ENCODE measurements around the gene TBC1D14. TPM values are rescaled to one million over a fixed set of nuclear protein-coding genes. Genes with fewer than 3 reads are reported as not detected.

The TBC1D14 gene
- total and polyA plus RNA-seq, 2 of the 8 experiments (the other 6 are each of a cell fraction or from before 2014, with no cell fraction given) = 45.6 to 48.2 TPM

DNA sequence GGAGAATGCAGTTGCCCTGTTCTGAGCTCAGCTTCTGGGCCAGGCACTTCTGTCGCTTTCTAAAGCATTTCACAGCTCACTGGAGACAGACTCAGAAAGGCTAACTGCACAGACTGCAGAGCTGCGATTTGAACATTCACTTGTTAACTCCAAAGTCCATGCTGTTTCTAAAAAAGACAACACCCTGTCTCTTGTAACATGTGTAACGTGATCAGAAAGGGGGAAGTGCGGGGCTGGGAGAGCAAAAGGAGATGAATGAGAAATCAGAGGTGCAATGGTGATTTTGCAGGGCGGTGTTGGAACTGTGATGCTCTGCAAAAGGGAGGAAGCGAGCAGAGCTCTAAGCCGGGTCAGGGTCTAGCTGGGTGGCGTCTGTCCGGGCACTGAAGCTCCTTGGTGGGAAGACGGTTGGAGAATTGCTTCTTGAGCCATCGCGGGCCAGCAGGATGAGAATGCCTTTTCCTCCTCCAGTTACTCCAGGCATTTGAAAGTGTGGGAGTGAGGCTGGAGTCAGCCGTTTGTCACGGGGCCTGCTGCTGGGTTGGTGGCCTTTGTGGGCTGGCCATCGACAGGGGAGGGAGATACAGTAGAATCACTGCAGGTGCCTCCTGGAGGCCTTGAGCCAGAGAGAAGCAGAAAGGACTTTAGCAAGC is 20.3 kb downstream of the TBC1D14 start:
- Histone ChIP-seq H3K27me3 (replicated peaks in 1 of 4; ENCODE audit: control insufficient read depth in 3 of 4, extremely low read depth in 1 of 4, insufficient read depth in 3 of 4, low read length in 3 of 4) (no peaks in the 10 kb centered on the region), H3K4me2 (ENCODE audit: insufficient read depth in 1 of 2, low read depth in 2 of 2, low read length in 2 of 2) (no peak overlapping the region; a peak in 1 of 4 replicates), H3K14ac (ENCODE audit: insufficient read length) (no peak overlapping the region), H2BK5ac (ENCODE audit: low read depth, low read length) (no peak overlapping the region), H4K20me1 (replicated peaks in 1 of 2; ENCODE audit: control insufficient read depth in 1 of 2, insufficient read depth in 2 of 2, low read length in 2 of 2) (peaks cover 3 to 26% of the 10 kb centered on the region in 2 experiments), H3K27ac (ENCODE audit: low read depth, low read length) (no peak overlapping the region), H4K91ac (replicated peaks; ENCODE audit: insufficient read length, low read length) (no peak overlapping the region), H3K23ac (ENCODE audit: insufficient read length) (no peak overlapping the region), H3K18ac (ENCODE audit: extremely low read depth, low read length) (no peak overlapping the region), H3K4me3 (ENCODE audit: extremely low read depth in 1 of 4, insufficient read depth in 2 of 4, low read depth in 3 of 4, low read length in 4 of 4) (no peak overlapping the region), H2AFZ (ENCODE audit: low read length) (no peak overlapping the region), H2BK120ac (replicated peaks; ENCODE audit: low read depth, low read length) (no peak overlapping the region), H3K9me3 (ENCODE audit: insufficient read depth in 2 of 2, low read depth in 1 of 2, low read length in 1 of 2) (no peaks in the 10 kb centered on the region), H4K8ac (ENCODE audit: extremely low read depth, insufficient read depth, low read length) (no peak overlapping the region), H4K5ac (ENCODE audit: insufficient read length, low read depth, low read length) (no peak overlapping the region), H2BK12ac (ENCODE audit: low read depth, low read length) (no peak overlapping the region), H3K36me3 (ENCODE audit: control insufficient read depth in 2 of 4, insufficient read depth in 4 of 4, low read length in 3 of 4) (0 out of 8 replicates have a peak, but pooled peaks cover 0 to 3% (median 0%) of the 10 kb centered on the region in 4 experiments), H2BK20ac (ENCODE audit: low read length) (no peak overlapping the region), H3K79me1 (ENCODE audit: low read depth, low read length) (peaks cover 18% of the 10 kb centered on the region), H3K4me1 (replicated peaks in 1 of 4; ENCODE audit: control insufficient read depth in 3 of 4, insufficient read depth in 4 of 4, low read length in 3 of 4) (peaks cover 0 to 9% (median 3%) of the 10 kb centered on the region in 4 experiments; a peak in 6 of 7 replicates), H2BK15ac (ENCODE audit: low read length) (no peak overlapping the region), H3K9ac (replicated peaks in 1 of 4; ENCODE audit: extremely low read depth in 1 of 4, low read depth in 3 of 4, low read length in 3 of 4) (no peak overlapping the region; a peak in 1 of 7 replicates), H3K56ac (replicated peaks; ENCODE audit: insufficient read length, low read depth, low read length) (no peak overlapping the region), H3K23me2 (ENCODE audit: low read depth, low read length) (no peaks in the 10 kb centered on the region), H3K4ac (replicated peaks; ENCODE audit: insufficient read length, low read depth, low read length) (no peak overlapping the region), H2AK5ac (ENCODE audit: low read depth, low read length) (no peak overlapping the region), H3K79me2 (ENCODE audit: control insufficient read depth in 1 of 2, insufficient read depth in 2 of 2, low read length in 2 of 2) (peaks cover 0 to 69% of the 10 kb centered on the region in 2 experiments; a peak in 2 of 4 replicates)
- ChIA-PET POLR2A (ENCODE audit: partially characterized antibody) (interaction anchor here (0.7 to 1.3 kb wide), 4 partner anchors 19 to 87 kb away, joined by 3 to 4 read pairs (median 3); partner anchors contain the start of gene TBC1D14), CTCF (ENCODE audit: partially characterized antibody) (interaction anchor here (0.7 to 4.2 kb wide), 11 partner anchors 12 to 212 kb away, joined by 3 to 36 read pairs (median 3); no protein-coding TSS in a partner anchor)
- DNase-seq (ENCODE audit: low read depth in 1 of 2, low spot score in 2 of 2) (no peak), FAIRE-seq (no peak)
- WGBS, 2 experiments (ENCODE audit: extremely low coverage in 1 of 2, insufficient coverage in 1 of 2, insufficient read length in 1 of 2, insufficient replicate concordance in 2 of 2, low coverage in 1 of 2, low lambda C conversion rate in 2 of 2, missing lambda C conversion rate in 1 of 2) = 86% methylated on average over 15 of the region's 15 CpGs; no CpG with 5 or more reads in 1 of the 2 experiments
- TF ChIP-seq BACH1 (IDR thresholded peaks at IDR 0.05; ENCODE audit: low read length) (no peak), CREB1 (IDR thresholded peaks at IDR 0.05) (no peak), CTCF (IDR thresholded peaks at IDR 0.05; ENCODE audit: control extremely low read depth in 1 of 3, insufficient read depth in 1 of 3, low read depth in 1 of 3, low read length in 3 of 3) (no peak), MAX (IDR thresholded peaks at IDR 0.05) (no peak), HDAC2 (IDR thresholded peaks at IDR 0.05; ENCODE audit: borderline replicate concordance in 1 of 2, low read depth in 2 of 2, low read length in 2 of 2) (no peak), FOSL1 (IDR thresholded peaks at IDR 0.05; ENCODE audit: insufficient read depth, low read depth, low read length) (no peak), MAFK (IDR thresholded peaks at IDR 0.05; ENCODE audit: low read depth, low read length) (no peak), ASH2L (IDR thresholded peaks at IDR 0.05; ENCODE audit: low read length) (no peak), ZNF274 (IDR thresholded peaks at IDR 0.05; ENCODE audit: borderline replicate concordance, extremely low read depth, low read length) (no peak)
